ENCODE data around the gene EGFLAM.
A peak's percentile ranks its signal among the peaks of the same experiment; 100 is the strongest.
"Not testable (repeated sequence)": the region's sequence is repeated elsewhere in the genome, so short reads cannot be mapped to it uniquely, and the experiment has no call there.

Gene EGFLAM

DNA sequence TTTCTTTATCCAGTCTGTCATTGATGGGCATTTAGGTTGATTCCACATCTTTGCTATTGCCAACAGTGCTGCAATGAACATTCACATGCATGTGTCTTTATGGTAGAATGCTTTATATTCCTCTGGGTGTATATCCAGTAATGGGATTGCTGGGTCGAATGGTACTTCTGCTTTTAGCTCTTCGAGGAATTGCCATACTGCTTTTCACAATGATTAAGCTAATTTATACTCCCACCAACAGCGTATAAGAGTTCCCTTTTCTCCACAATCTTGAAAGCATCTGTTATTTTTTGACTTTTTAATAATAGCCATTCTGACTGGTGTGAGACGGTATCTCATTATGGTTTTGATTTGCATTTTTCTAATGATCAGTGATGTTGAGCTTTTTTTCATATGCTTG is 74.8 kb downstream of the EGFLAM start:
- DNase-seq, result not testable (repeated sequence)

DNA sequence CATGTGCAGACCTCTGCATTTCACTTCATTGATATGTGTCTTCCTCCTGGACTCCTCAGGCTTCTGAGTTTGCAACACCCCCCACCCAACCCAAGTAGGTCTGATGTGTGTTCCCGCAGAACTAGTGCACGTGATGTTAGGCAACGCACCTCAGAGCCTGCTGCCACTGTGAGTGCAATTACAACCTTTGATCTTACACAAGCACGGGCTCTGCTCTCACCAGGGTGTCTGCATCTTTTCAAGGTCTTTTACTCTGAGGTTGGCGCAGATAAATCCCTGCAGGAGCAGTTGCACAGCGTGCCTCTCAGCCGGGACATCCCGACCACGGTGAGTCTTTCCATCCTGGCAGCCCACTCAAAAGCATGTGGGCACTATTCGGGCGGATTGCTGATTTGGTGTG is 80.1 kb downstream of the EGFLAM start:
- no peak for DNase-seq

DNA sequence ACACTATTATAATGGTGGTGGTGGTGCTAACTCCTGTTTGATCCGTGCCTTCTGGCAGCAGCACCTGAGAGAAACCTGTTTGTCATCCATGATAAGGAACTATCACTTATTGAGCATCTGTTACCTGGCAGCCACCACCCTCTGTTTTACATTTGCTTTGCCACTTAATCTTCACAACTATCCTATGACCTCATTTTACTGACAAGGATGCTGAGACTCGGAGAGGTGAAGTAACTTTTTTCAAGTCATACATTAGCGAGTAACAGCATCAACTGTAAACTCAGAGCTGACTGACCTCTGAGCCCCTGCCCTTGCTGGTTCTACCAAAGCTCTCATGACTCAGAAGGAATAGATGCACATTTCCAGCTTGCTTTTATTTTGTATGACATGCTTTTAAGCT is 81.1 kb downstream of the EGFLAM start:
- no peak for DNase-seq

DNA sequence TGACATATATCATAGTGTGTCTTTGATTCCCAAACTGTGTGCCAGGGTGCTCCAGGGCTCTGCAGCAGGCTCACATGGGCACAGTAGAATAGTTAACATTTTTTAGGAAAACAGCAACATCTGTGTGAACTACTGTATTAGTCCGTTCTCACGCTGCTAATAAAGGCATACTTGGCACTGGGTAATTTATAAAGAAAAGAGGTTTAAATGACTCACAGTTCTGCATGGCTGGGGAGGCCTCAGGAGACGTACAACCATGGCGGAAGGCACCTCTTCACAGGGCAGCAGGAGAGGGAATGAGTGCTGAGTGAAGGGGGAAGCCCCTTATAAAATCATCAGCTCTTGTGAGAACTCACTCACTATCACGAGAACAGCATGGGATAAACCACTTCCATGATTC is 82.7 kb downstream of the EGFLAM start:
- DNase-seq, result no peak

DNA sequence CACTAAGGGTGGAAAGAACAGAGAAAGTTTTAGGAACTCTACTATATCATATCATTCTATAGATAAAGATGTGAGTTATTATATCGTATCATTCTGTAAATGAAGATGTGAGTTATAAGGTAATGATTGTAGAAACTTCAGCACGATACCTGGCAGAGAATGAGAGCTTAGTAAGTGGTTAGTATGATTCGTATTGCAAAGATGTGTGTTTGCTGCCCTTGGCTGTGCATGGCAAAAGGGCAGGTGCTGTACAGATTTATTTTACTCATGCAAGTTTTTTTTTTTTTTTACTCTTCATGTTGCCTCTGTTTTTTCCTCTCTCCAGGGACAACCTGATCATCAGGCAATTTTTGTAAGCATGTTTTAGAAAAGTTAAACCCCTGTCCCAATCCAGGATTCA is 83.3 kb downstream of the EGFLAM start:
- DNase-seq, result no peak

DNA sequence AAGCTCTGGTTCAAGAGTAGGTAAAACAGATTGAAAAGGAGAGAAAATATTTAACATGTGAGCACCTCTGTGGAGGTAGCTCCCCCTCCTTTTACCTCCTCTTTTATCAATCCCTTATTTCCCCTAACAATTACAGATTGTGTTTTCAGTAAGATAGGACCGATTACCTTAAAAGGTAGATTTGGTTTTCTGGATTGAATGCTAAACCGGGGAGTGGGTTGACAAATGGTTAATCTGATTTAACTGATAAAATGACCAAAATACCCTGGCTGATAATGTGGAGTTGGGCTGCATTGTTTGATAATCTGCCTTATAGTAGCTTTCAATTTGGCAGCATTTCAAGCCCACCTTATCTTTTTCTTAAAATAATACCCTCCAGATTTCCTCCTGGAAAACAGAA is 83.9 kb downstream of the EGFLAM start:
- DNase-seq, result no peak

DNA sequence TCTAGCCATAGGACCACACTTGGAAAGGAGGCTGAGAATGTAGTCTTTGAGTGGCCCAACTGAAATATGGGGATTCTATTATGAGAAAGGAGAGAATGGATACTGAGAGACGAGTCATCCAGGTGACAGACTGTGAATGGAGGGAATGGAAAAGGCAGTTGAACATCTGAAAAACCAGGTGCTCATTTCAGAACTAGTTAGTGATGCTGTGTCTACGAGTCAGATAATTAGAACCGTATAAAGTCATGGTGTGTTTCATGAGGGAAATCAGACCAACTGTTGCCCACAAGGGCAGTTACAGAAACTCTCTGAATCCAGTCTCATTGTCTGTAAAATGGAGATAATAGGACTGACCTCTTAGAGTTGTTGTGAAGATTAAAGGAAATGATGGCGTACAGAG is 86.5 kb downstream of the EGFLAM start:
- no peak for DNase-seq

DNA sequence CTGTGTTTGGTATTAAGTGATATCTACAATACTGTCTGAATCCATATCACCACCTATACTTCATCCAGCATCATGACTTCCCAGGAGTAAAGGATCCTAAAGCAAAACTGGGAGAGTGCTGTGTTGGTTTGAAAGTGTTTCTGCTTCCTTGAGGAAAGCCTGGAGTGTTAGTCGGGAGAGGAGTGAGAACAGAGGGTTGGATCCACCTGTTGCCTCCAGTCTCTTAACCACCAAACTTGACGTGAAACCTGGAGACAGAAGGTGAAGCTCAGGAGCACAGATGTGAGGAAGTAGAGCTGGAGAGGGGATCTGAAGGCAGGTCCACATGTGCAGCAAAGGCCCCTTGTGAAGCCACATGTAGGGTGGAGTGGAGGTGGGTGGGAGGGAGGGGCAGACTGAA is 88.2 kb downstream of the EGFLAM start:
- no peak for DNase-seq

DNA sequence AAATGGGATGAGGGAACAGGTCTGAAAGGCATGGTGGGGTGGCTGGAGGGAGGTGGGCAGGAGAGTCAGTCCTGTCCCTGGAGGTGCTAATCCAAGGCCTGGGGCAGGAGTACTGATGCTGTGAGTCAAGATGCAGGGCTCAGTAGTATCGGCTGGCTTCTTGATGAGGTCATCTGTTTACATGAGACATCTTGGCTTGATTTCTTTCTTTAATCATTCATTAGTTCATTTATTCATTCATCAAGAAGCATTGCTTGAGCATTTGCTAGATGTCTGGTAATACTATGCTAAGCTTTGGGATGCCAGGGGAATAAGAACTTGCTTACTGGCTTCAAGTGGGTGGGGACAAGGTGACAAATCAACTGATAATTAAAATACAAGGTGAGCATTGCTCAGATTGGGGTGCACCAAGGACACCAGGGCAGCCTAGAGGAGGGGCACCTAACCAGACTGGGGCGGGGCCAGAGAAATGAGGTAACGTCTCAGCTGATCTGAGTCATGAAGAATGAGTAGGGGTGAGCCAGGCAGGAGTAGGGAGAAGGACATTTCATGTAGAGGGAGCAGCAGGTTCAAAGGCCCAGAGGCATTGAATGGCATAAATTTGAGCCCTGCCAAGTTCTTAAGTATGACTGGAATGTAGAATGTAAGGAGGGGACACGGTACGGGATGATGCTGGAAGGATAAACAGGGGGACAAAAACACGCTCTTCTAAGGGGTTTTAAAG is 88.8 kb downstream of the EGFLAM start:
- no peak for DNase-seq

DNA sequence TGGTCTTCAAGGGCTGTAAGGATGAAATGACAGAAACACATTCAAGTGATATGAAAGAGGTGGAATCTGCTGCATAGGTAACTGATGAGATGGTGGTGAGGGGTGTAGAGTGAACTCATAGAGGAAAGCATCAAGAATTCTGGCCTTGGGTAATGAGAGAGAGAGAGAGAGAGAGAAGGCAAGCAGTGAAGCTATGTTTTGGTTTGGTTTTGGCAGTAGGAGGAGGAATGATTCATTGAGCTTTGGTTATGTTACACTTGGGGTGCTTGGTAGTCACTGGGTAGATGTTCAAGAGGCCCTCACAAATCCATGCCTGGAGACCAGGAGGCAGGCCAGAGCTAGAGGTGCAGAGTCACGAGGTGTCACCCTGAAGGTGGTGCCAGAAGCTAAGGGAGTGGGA is 89.5 kb downstream of the EGFLAM start:
- no peak for DNase-seq

DNA sequence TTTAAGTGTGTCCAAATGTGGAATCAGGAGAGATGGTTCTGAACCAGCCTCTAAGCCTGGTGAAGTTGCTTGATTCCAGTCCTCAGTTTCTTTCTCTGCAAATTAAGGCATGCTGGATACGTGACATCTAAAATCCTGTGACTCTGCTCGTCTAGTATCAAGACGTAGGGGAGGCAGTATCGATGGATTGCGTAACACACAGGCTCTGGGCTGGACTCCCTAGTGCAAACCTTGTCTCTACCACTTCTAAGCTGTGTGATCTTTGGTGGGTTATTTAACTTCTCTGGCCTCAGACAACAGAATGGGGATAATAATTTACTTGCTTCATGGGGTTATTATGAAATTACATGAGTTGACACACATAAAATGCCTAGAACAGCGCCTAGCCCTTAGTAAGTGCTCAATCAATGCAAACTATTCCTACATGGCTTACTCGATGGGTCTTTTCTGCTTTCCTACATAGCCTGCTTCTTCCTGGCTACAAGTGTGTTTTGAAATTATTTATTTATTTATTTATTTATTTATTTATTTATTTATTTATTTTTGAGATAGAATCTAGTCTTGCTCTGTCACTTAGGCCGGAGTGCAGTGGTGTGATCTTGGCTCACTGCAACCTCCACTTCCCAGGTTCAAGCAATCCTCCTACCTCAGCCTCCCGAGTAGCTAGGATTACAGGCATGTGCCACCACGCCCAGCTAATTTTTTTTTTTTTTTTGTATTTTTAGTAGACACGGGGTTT is 102.1 kb downstream of the EGFLAM start:
- no peak for DNase-seq

DNA sequence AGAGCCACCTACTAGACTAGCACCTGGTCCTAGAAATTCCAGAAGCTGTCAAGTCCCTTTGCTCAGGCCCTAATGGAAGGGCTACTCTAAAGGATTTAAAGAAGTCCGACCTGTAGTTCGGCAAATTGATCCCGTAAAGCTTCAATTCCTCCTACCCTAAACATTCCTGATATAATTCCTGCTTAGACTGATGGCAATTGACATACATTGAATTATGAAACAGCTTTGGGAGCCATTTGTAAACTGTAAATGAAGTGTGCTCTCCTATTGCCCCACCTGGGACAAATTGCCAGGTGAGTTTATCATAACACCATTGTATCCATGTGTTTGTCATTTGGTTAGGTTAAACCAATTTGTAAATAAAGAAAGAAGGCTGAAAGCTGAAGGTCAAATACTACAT is 104.4 kb downstream of the EGFLAM start:
- no peak for DNase-seq

DNA sequence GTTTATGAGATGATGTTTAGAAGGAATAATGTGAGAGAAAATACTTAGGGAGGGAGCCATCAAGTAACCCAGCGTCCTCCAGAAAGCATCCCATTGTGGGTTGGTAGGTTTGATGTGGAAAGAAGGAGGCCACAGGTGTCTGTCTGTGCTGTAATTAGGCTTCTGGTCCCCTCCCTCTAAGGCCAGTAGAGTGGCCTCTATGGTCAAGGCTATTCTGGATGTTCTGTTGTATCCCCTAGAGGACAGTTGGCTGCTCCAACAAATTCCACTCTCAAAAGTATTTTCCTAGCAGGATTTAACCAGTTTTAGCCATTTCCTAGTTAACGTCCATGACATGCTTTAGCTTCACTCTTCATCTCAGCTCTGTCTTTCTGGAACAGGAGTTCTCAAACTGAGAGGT is 106.5 kb downstream of the EGFLAM start:
- no peak for DNase-seq

DNA sequence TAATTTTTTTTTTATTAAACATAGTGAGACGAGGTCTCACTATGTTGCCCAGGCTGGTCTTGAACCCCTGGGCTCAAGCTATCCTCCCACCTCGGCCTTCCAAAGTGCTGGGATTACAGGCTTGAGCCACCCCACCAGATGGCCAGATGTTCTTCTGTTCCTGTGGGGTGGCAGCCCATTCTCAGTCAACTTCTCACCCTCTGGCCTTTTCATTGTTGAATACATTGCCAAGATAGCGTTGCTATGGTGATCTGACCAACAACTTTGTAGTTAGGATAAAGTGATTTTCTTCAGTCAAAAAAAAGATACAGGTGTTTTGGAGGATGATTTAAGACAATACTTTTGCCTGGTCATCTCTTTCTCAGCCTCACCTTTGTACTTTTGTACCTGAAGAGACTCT is 109.1 kb downstream of the EGFLAM start:
- DNase-seq, result no peak

DNA sequence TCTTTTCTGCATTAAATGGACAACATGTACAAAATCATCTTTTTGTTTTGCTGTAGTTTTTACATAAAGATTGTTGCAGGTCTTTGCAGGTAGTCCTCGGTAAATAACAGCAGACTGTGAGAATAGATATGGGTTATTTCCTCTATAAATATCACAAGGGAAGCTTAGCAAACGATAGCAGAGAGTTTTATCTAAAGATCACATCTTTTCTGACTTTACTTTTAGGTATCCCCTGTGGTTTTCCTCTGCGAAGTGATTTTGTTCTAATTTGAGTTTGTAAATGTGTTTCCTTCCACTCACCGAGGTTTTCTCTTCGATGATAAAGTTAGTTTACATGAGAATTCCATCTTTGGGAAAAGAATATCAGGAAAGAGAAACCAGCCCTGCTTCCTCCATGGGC is 109.6 kb downstream of the EGFLAM start:
- no peak for DNase-seq

DNA sequence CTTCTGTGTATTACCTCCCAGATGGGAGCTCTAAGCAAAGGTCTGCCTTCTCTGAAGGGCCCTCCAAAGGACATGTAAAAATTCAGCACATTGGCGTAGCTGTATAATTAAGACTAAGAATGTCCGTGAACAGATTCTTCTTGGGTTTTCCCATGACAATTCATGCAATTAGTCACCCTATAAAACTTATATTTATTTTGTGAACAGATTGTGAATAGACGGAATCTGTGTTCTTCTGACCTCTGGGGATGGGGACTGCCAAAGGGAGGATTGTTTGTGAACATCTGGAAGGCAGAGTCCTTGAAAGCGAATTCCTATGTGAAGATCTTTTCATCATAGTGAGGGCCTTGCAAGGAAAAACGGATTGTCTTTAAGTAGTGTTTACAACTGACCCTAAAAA is 111.3 kb downstream of the EGFLAM start:
- DNase-seq, result peak; percentile 12

DNA sequence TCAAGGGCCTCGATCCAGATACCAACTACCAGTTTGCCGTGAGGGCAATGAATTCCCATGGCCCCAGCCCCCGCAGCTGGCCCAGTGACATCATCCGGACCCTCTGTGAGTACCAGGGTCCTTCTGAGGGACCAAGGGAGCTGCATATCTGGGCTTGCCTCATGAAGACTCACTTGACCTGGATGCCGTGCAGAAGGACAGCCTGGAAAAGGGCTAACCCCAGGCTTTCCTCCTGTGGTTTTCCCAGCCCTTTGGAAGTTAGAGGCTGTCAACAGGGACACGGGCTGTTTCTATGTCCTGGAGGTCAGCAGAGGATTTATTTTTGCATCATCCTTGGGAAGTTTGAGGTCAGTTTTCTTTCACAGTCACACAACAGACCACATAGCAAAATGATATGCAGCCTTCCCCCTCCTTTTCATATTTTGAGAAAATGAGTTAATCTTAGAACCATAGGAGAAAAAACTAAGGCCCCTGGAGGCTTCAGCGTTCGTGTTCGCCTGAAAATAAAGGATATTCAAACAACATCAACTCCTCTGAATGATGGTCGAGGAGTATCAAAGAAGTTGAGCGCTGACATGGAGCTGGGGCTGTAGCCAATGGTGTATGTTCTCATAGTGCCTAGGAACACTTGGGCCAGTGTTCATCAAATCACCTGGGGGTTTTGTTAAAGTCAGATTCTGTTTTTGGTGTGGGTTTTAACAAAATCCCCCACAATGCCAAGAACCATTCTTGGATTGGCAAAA is 112.2 kb downstream of the EGFLAM start:
- peak; percentile 7 for DNase-seq

DNA sequence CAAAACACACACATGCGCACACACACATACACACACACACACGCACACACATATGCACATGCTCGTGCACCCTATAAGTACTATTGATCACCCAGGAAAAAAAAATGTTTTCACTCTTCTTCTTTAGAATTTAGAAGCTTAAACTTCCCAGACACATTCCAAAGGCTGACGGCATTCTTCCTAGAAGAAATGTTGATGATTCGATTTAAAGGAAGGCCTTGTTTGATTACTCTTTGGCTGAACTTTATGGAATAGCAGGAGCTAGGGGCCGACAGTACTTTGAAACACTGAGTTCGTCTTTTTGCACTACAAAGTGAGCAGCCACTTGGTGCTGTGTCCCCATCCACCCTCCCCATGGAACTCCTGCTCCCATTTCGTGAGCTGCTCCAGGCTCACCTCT is 113.2 kb downstream of the EGFLAM start:
- DNase-seq, result peak; percentile 53

DNA sequence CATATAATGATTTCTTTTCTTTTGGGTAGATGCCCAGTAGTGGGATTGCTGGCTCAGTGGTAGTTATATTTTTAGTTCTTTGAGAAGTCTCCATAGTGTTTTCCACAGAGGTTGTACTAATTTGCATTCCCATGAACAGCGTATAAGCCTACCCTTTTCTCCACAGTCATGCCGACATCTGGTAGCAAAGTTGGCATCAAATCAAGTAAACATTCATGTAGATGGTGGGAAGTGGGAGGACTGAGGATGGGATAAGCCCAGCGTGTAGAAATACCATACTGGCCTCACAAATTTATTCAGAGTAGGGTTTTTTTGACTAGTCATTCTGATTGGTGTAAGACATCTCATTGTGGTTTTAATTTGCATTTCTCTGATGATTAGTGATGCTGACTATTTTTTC is 115.4 kb downstream of the EGFLAM start:
- DNase-seq, result peak; percentile 77

DNA sequence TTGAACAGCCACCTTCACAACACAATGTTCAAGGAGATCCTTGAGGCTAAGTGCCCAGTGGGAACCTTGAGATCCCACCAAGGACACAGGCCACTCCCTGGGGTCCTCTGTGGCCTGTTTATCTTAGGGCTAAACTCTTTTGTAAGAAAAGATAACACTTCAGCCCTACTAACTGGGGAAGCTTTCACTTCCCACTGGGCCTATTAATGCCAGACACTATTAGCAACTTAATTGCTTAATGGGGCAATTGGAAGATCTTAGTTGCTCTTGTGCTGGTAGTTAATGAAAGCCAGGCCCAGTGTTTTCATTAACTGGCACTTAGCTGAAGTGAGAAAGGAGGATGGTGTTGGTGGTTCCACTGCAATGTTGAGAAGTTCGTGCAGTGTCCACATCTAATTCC is 117.1 kb downstream of the EGFLAM start:
- no peak for DNase-seq

DNA sequence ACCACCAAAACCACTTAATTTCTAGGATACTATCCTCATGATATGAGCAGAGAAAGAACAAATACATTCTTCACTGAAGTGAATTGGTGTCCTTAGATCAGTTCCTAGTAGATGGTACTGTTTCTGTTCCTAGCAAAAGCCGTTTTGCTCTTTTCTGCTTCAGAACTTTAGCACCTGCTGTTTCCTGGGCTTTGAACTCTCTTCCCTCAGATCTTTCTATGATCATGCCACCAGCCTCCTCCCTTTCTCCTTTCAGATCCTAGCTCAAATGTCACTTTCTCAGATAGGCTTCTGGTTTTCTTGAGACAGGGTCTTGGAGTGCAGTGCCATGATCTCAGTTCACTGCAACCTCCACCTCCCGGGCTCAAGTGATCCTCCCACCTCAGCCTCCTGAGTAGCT is 118.0 kb downstream of the EGFLAM start:
- no peak for DNase-seq

DNA sequence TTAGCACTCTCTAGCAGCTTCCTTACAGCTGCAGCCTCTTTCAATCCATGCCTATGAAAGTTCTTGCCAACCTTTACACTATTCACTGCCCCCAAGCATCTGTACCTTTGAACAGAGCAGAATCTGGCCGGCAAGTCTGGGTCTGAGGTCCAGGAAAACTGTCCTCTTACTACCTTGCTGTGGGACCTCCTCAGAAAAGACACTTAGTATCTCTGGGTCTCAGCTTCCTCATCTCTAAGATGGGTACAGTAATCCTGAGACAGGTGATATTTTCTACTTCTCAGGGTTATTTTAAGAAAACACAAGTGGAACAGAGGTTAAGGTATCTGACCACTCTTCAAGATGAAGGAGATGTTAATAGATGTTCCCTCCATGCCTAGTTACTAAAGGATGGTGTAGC is 120.2 kb downstream of the EGFLAM start:
- no peak for DNase-seq

DNA sequence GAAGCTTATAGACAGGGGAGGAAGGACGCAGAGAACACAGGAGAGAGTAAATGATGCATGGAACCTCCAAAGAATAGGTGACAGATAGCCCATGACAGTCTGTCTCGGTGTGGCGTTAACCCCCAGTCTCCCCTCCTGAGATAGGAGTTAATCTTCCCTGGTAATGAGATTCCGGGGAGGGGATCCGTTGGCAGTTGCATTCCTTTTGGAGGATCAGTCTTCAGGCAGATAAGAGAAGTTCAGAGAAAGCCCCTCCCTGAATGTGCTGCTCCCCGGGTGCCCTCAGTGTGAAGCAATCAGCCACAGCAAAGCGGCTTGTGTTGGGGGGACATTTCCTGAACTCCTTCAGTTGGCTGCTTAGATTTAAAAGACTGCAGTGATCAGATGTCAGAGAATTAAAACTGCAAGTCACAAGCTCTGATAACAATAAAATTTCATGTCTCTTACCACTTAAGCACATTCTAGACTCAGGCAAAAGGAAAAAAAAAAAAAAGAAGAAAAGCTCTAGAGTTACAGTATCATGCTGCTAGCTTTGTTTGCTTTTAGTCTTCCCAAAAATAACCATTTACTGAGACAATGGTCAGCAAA is 121.1 kb downstream of the EGFLAM start:
- no peak for DNase-seq

DNA sequence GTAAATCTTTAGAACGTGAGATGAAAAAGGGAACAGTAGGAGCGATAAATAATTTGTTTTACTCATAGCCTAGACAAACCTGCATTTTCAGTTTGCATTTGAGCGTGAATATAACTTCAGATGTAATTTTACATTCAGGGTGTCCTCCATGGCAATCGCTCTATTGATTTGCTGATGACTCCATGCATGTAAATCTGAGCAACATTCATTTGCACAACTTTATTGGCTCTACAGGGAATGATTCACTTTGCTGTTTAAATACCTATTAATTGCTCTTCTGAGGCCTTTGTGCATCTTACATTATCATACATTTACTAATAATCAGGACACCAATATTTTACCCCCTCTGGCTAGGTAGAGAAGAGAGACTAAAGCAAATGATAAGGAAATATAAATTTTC is 122.2 kb downstream of the EGFLAM start:
- no peak for DNase-seq
